Hematopoietic multipotent progenitor cell treated with erythropoietin and hydrocortisone succinate and interleukin-3 and kit ligand, for 15 days (in vitro differentiated cells): ENCODE results near the gene RAB11A.
A peak's percentile ranks its signal among the peaks of the same experiment; 100 is the strongest.

Experiments used
- DNase-seq: peaks from one replicate; pipeline ENCODE4 v3.0.0-alpha.2; 2015; ENCODE audit warnings: low spot score

The RAB11A gene

GRCh38 chr15:65917936-65918335 lies 48.6 kb downstream of the RAB11A start:
- DNase-seq = no peak

DNA sequence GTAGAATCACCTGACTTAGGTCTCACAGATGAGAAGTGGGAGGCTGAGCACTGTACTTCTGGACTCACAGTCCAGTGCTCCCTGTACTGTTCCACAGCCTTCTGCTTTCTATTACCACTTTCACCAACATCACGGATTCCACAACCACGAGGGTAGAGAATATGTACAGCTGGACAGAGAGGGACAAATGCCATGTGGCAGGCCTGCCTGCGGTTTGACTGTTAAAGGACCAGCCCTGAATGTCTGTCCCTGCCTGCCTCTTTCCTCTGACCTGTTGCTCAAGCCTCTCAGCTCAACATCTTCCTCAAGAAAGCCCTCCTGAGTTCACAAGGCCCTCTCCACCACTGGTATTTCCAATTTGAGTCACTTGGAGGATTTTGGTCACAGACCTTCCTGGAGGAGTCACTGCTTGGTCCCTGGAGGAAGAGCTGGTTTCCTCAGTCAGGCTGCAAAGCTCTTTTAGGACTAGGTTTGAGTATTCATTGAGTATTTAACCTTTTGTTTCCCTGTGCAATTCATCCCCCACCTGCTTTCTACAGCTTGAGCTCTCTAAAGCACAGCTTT lies 49.1 kb downstream of the RAB11A start:
- DNase-seq = no peak

- no peak for DNase-seq
Measured at GRCh38 chr15:65918945-65919344, 49.7 kb downstream of the RAB11A start.

GRCh38 chr15:65919353-65919752 lies 50.1 kb downstream of the RAB11A start:
- no peak for DNase-seq

DNA sequence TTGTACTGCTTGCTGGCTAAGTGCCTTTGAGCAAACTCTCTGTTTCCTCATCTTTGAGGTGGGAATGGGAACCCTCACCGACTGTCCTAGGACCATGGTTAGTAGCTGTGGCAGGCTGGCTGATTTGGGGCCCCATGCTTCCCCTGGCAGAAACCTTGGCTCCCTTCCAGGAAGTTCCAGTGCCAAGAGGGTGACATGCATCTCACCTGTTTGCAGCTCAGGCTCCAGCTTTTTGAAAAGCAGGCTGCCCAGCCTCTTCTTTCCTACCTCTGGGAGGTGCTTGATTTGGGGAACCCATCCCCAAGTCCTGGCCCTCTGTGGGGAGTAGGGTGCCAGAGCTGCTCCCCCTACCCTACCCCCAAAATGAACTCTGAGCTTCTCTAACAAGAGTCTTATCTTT lies 50.8 kb downstream of the RAB11A start:
- peak; percentile 9 for DNase-seq

DNA sequence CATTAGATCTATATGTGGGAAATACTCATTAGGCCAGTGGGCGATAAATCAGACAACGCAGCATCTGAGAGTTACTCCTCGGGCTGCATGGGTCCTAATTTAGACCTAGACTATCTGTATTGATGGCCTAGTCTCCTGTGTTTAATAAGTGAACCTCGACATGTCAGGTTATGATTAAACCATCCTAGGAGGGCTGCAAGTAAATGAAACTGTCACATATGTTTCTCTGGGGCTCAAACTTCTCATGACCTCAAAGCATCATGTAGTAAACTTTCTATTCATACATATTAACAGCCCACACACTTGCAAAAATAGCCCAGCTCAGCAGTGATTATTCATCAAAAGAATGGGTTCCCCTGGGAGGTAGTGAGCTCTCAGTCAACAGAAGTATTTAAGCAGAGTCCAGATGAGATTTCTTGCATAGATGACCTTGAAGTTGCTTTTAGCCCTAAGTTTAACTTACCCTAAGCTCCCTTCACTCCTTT lies 51.6 kb downstream of the RAB11A start:
- DNase-seq = no peak

DNA sequence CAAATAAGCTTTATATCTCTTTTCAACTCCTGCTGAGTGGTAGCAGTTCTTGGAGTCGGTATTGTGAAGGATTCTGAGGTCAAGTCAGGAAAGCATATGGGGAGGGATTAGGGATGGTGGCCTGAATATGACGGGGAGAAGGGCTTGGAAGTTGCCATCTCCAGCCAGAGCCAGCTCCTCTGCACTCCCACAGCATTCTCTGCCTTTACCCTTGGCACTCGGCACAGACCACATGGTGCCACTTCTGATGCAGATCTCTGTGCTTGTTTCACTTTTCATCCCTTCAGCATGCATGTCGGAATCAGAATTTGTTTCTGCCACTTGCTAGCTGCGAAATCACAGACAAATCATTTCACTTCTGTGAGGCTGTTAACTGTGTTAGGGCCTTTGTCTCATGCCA lies 52.5 kb downstream of the RAB11A start:
- no peak for DNase-seq

DNA sequence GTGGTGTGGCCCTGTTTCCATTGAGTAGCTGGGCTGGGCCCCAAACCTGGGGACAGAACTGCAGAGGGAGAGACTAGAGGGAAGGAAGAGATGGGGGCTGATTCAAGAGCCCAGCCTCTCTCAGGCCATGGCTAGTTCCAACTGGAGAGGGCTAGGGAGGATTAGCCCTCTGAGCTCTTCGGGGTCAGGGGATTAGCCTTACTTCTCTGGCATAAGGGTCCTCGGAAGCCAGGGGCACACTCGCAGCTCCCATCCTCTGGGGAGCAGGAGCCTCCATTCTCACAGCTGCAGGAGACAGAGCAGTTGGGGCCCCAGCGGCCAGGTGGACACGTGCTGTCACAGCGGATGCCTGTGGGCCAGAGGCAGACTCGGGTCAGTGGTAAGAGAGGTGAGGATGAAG lies 53.3 kb downstream of the RAB11A start:
- DNase-seq = no peak

DNA sequence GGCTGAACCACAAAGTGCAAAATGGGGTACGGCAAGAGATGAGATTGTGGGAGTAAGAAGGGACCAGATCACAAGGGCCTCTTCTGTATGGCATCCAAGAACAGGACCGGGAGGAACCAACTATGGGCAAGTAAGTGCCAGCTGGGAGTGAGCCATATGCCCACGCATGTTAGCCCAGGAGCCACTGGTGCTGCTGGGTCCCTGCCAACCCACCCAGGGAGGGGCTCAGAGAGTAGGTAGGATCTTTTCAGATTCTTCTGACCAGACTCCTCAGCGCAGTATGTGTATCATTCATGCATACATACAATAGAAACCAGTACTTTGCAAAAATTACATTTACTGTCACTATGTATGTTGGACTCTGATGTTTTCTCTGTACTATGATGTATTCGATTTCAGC lies 54.0 kb downstream of the RAB11A start:
- DNase-seq = no peak

DNA sequence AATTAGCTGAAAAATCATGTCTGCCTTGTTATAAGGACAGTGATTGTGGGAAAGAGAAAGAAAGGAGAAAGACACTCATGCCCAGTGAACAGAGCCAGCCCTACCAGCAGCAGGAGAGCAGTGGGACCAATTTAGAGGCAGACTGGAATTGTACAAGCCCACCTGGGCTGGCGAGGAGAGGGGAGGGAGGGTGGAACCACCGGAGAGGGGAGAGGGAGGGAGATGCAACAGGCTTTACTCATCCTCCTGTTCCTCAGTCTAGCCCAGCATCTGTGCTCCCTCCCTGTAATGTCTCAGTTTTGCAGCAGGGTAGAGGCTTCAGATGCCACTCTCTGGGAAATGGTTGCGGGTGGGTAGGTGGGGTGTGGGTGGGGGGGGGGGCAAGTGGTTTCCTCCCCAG lies 54.7 kb downstream of the RAB11A start:
- DNase-seq = no peak

GRCh38 chr15:65925338-65925737 lies 56.0 kb downstream of the RAB11A start:
- no peak for DNase-seq

DNA sequence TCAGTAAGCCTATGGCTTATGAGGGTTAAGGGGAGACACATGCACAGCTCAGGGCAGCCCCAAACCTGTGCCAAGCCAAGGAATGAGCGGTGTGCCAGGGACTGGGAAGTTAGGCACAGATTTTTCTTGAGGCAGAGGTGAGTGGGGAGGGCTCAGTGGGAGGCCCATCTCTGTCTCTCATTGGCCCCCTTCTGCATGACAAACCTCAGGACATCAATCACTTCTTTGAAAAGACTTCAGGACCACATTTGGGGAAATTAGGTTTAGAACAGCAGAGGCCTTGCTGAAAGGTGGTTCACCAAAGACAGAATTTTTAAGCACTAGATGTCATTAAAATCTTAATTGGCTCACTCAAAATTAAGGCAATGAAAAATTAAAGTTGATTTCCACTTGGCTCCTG lies 57.2 kb downstream of the RAB11A start:
- DNase-seq = no peak

GRCh38 chr15:65926899-65927298 lies 57.6 kb downstream of the RAB11A start:
- DNase-seq = no peak

DNA sequence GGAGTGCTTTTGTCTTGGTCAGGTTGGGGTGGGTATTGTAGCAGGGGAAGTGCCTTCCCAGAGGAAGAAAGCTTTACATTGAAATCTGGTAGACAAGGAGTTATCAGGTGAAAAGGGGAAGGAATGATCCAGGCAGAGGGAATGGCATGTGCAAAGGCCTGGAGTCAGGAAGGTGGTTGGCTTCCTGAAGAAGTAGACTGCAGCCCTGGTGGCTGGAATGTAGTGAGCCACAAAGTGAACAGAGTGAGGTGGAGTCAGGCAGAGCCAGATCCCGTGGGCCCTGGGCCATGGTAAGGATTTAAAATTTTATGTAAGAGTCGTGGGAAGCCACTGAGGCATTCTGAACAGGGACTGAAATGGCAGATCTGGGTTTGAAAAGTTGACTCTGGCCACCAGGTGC lies 58.3 kb downstream of the RAB11A start:
- no peak for DNase-seq

- DNase-seq = no peak
Measured at GRCh38 chr15:65929573-65929972, 60.3 kb downstream of the RAB11A start.

GRCh38 chr15:65930134-65930533 lies 60.8 kb downstream of the RAB11A start:
- no peak for DNase-seq

GRCh38 chr15:65931221-65931620 lies 61.9 kb downstream of the RAB11A start:
- no peak for DNase-seq

DNA sequence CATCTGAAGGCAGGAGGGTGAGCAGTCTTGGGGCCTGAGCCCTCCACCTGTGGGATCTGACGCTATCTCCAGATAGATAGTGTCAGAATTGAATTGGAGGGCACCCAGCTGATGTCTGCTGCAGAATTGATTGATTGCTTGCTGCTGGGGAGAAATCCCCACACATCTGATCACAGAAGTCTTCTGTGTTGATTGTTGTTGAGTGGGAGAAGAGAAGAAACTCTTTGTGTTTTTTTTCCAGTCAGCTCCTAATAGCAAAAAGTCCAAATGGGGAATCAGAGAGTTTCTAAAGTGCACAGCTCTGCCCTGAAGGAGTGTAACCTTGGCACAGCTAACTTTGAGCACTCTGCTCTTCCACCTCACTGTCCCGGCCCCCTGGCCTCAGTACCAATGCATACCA lies 66.1 kb downstream of the RAB11A start:
- DNase-seq = no peak

GRCh38 chr15:65936282-65936681 lies 67.0 kb downstream of the RAB11A start:
- DNase-seq = no peak

DNA sequence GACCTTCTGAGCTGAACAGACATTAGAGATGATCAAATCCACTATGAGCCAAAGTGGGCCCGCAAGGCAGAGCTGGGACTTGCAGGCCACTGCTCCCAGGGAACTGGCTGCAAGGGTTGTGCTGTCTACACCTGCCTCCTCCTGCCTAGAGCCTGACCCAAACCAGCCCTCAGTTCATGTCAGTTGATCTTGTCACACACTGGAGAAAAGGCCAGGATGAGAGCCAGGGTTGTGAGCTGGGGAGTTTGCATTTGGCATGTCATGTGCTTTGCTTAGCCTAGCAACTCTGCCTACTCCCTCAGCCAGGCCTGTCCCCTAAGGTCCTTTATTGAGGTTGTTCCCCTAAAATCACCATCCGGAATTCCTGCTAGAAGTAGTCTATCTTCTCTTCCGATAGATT lies 67.8 kb downstream of the RAB11A start:
- no peak for DNase-seq

DNA sequence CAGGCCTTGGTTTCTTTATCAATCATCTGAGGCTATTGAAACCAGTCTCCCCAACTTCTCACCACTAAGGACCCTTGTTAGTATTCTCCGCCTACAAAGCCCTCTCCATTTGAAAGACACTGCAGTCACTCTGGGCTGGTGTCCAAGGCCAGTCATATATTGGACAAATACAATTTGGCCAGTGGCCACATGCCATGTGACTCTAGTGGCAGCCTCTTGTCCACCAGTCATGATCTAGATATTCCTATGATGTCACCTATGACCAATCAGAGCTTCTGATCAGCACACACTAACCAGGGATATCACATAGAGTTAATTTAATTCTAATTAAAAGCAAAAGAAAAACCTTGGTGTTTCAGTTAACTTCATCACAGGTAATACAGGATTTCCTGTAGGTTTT lies 68.2 kb downstream of the RAB11A start:
- DNase-seq = no peak

- no peak for DNase-seq
Measured at GRCh38 chr15:65938604-65939003, 69.3 kb downstream of the RAB11A start.

DNA sequence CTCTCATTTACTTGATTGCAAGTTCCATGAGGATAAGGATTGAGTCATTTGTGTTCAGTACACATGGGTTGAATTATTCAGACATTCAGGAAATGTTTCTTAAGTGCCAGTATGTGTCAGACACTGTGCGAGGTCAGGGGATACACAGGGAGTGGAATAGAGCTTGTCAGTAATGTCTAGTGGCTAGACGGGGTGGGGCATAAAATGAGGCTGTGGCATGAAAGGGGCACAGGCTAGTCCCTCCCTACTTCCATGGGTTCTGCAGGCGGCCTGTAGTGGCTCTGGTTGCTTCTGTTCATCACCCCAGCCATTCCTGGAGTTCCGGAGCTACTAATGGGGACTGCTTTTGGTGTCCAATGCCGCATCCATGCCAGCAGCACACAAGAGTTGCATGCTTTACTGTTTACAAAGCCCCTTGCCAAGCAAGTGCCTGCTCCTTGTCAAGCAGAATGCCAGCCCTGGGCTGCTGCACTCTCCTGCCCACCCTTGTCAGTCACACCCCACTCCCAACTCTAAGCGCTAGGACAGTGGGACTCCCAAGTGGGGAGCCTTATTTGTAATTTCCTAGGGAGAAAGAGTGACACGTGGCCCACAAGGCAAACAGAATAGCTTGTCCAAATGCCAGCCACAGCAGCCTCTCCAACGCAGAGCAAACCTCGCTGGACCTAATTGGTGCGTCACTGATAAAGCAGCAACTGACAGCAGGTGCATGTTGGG lies 70.8 kb downstream of the RAB11A start:
- DNase-seq = no peak

- DNase-seq = no peak
Measured at GRCh38 chr15:65940618-65940909, 71.3 kb downstream of the RAB11A start.
